IMR-90 (cell line): ENCODE results near the gene CLEC16A.

Source experiments
- CTCF ChIP-seq: conservative IDR thresholded peaks from 2 replicates; pipeline ENCODE4 v1.5.1; 2012; ENCODE audit warnings: mild to moderate bottlenecking, low read depth, low read length, improper control_type of control experiment
- POLR2A ChIP-seq: IDR thresholded peaks from 2 replicates; pipeline ENCODE4 v1.6.1; 2012; ENCODE audit warnings: mild to moderate bottlenecking, low read depth, low read length
- RFX5 ChIP-seq: IDR thresholded peaks from 2 replicates; pipeline ENCODE4 v1.8.0; 2012; ENCODE audit warnings: low read depth, mild to moderate bottlenecking, low read length, moderate library complexity

- TF ChIP-seq CTCF (no peak), POLR2A (no peak), RFX5 (no peak)
Observed at GRCh38 chr16:11066261-11066870, 122.0 kb downstream of the CLEC16A start.
